ENCODE data around the gene SIRPB2. TPM values are rescaled to one million over a fixed set of nuclear protein-coding genes. Genes with fewer than 3 reads are reported as not detected.

SIRPB2 gene
- total RNA-seq, 1 experiment from 2014 or later, result not detected

DNA sequence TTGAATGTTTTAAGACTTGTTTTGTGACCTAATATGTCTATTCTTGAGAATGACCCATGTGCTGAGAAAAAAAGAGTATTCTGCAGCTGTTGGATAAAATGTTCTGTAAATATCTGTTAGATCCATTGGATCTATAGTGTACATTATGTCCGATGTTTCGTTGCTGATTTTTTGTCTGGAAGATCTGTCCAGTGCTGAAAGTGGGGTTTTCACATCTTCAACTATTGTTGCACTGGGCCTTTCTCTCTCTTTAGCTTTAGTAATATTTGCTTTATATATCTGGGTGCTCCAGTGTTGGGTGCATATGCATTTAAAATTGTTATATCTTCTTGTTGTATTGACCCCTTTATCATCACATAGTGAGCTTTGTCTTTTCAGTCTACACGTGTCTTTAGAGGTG is 5.7 kb upstream of the SIRPB2 start:
- Histone ChIP-seq H3K27me3 (ENCODE audit: insufficient read depth, low read length) (no peaks in the 10 kb centered on the region), H3K56ac (ENCODE audit: insufficient read length, low read depth, low read length) (no peak overlapping the region), H3K23ac (ENCODE audit: insufficient read length, low read depth, low read length) (no peak overlapping the region), H2AFZ (ENCODE audit: low read length) (no peak overlapping the region), H3K4ac (ENCODE audit: low read depth, low read length) (no peak overlapping the region), H2BK12ac (ENCODE audit: insufficient read length, low read depth, low read length) (no peak overlapping the region), H3K4me1 (ENCODE audit: insufficient read depth, low read length) (no peaks in the 10 kb centered on the region), H4K20me1 (ENCODE audit: control insufficient read depth, insufficient read depth, insufficient read length) (no peaks in the 10 kb centered on the region), H2BK20ac (ENCODE audit: low read depth, low read length, poor library complexity, severe bottlenecking) (no peak overlapping the region), H3K79me1 (ENCODE audit: insufficient read depth, low read depth, low read length, poor library complexity, severe bottlenecking) (no peaks in the 10 kb centered on the region), H2BK5ac (ENCODE audit: insufficient read length, low read length) (no peak overlapping the region), H2BK15ac (ENCODE audit: low read depth, low read length) (no peak overlapping the region), H3K9ac (ENCODE audit: extremely low read depth, insufficient read length, low read length) (no peak overlapping the region), H3K4me2 (ENCODE audit: insufficient read depth, insufficient read length, low read length) (no peak overlapping the region), H3K23me2 (ENCODE audit: insufficient read length, low read depth, low read length, poor library complexity, severe bottlenecking) (no peaks in the 10 kb centered on the region), H3K27ac (ENCODE audit: insufficient read length, low read depth, low read length) (no peak overlapping the region), H3K14ac (ENCODE audit: insufficient read depth, low read length) (no peak overlapping the region), H2AK5ac (ENCODE audit: insufficient read length, low read length) (no peak overlapping the region), H4K5ac (ENCODE audit: insufficient read length, low read depth, low read length) (no peak overlapping the region), H3T11ph (ENCODE audit: low read length) (no peak overlapping the region), H3K79me2 (ENCODE audit: insufficient read depth, low read length) (no peaks in the 10 kb centered on the region), H4K91ac (ENCODE audit: insufficient read length, low read depth, low read length) (no peak overlapping the region), H4K8ac (replicated peaks; ENCODE audit: insufficient read length, low read depth, low read length) (no peak overlapping the region), H2BK120ac (ENCODE audit: low read depth, low read length, poor library complexity, severe bottlenecking) (no peak overlapping the region), H3K9me3 (ENCODE audit: control insufficient read depth, low read depth, low read length) (no peaks in the 10 kb centered on the region), H3K18ac (ENCODE audit: insufficient read length, low read depth, low read length) (no peak overlapping the region)
- Mint-ChIP-seq H3K9me3 (no peaks in the 10 kb centered on the region; a peak in 1 of 5 replicates), H3K4me1 (peaks cover 13 to 19% of the 10 kb centered on the region in 2 experiments), H3K27ac (no peak overlapping the region), H3K36me3 (ENCODE audit: insufficient read depth in 1 of 3, low read depth in 3 of 3) (0 out of 7 replicates have a peak, but pooled peaks cover 0 to 2% (median 0%) of the 10 kb centered on the region in 3 experiments), H3K4me3 (no peak overlapping the region), H3K27me3 (ENCODE audit: low read depth) (peaks cover 31% of the 10 kb centered on the region)
- TF ChIP-seq, protein P1, sequence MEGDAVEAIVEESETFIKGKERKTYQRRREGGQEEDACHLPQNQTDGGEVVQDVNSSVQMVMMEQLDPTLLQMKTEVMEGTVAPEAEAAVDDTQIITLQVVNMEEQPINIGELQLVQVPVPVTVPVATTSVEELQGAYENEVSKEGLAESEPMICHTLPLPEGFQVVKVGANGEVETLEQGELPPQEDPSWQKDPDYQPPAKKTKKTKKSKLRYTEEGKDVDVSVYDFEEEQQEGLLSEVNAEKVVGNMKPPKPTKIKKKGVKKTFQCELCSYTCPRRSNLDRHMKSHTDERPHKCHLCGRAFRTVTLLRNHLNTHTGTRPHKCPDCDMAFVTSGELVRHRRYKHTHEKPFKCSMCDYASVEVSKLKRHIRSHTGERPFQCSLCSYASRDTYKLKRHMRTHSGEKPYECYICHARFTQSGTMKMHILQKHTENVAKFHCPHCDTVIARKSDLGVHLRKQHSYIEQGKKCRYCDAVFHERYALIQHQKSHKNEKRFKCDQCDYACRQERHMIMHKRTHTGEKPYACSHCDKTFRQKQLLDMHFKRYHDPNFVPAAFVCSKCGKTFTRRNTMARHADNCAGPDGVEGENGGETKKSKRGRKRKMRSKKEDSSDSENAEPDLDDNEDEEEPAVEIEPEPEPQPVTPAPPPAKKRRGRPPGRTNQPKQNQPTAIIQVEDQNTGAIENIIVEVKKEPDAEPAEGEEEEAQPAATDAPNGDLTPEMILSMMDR (conservative IDR thresholded peaks at IDR 0.05), result no peak
- no peak for DNase-seq
- WGBS (ENCODE audit: extremely low coverage, insufficient read length, low lambda C conversion rate), result no CpG with 5 or more reads among the region's 3 CpGs
